ENCODE measurements around the gene TSPAN33.

Gene TSPAN33

GRCh38 chr7:129184981-129185670, 40.6 kb downstream of the TSPAN33 start:
- Histone ChIP-seq H3K36me3 (replicated peaks) (no peaks in the 10 kb centered on the region), H3K27ac (no peak overlapping the region), H3K4me3 (ENCODE audit: low read depth, low read length) (no peak overlapping the region), H3K27me3 (replicated peaks) (no peaks in the 10 kb centered on the region)
- in situ Hi-C loops (cut with HindIII; ENCODE audit: low pct_ligation_motif_present, low sequenced_read_pairs), result no loop called here
- no peak for TF ChIP-seq CTCF (IDR thresholded peaks at IDR 0.05; ENCODE audit: low read depth, low read length, missing control alignments)
- no peak for DNase-seq

GRCh38 chr7:129186749-129187260, 42.3 kb downstream of the TSPAN33 start:
- DNase-seq, result no peak
- no peak for TF ChIP-seq CTCF (IDR thresholded peaks at IDR 0.05; ENCODE audit: low read depth, low read length, missing control alignments)
- in situ Hi-C loops (cut with HindIII; ENCODE audit: low pct_ligation_motif_present, low sequenced_read_pairs), result no loop called here
- H3K27ac ChIP-seq, result no peak overlapping the region
- no peaks in the 10 kb centered on the region for H3K27me3 ChIP-seq (replicated peaks)
- no peak overlapping the region for H3K4me3 ChIP-seq (ENCODE audit: low read depth, low read length)
- H3K36me3 ChIP-seq (replicated peaks), result no peaks in the 10 kb centered on the region

GRCh38 chr7:129187681-129188371, 43.3 kb downstream of the TSPAN33 start:
- Histone ChIP-seq H3K4me3 (ENCODE audit: low read depth, low read length) (peak overlapping the region; percentile 67), H3K36me3 (replicated peaks) (no peaks in the 10 kb centered on the region), H3K27me3 (replicated peaks) (no peaks in the 10 kb centered on the region), H3K27ac (no peak overlapping the region)
- no peak for DNase-seq
- in situ Hi-C loops (cut with HindIII; ENCODE audit: low pct_ligation_motif_present, low sequenced_read_pairs), result no loop called here
- no peak for TF ChIP-seq CTCF (IDR thresholded peaks at IDR 0.05; ENCODE audit: low read depth, low read length, missing control alignments)

GRCh38 chr7:129188372-129188891, 43.9 kb downstream of the TSPAN33 start, which contains the start of gene SMO:
Gene SMO (plus strand): TSS chr7:129188633. CDS start chr7:129189152, 519 bp downstream.
- no peak within 1 kb of the TSS for H3K27ac ChIP-seq
- in situ Hi-C loops (cut with HindIII; ENCODE audit: low pct_ligation_motif_present, low sequenced_read_pairs), result no loop called here
- H3K27me3 ChIP-seq (replicated peaks), result no peaks in the 10 kb centered on the region
- peak within 1 kb of the TSS; percentile 67 for H3K4me3 ChIP-seq (ENCODE audit: low read depth, low read length)
- no peak for DNase-seq
- H3K36me3 ChIP-seq (replicated peaks), result no peaks in the 10 kb centered on the region
- TF ChIP-seq CTCF (IDR thresholded peaks at IDR 0.05; ENCODE audit: low read depth, low read length, missing control alignments), result no peak

- no peak for TF ChIP-seq CTCF (IDR thresholded peaks at IDR 0.05; ENCODE audit: low read depth, low read length, missing control alignments)
- in situ Hi-C loops (cut with HindIII; ENCODE audit: low pct_ligation_motif_present, low sequenced_read_pairs), result no loop called here
- Histone ChIP-seq H3K27ac (no peak overlapping the region), H3K4me3 (ENCODE audit: low read depth, low read length) (peak overlapping the region; percentile 67), H3K27me3 (replicated peaks) (no peaks in the 10 kb centered on the region), H3K36me3 (replicated peaks) (no peaks in the 10 kb centered on the region)
- DNase-seq, result no peak
Observed at GRCh38 chr7:129188892-129189660, 44.6 kb downstream of the TSPAN33 start.

Measured in brain microvascular endothelial cell (primary cell).